NCI-H1092 treated with DMSO at 0.1 percent for 48 hours (cell line): Measurements from ENCODE around the gene CBX1.

Source experiments
- DNase-seq: peaks from one replicate; lab custom pipeline; 2025; lab: John Stamatoyannopoulos, UW

CBX1 gene

GRCh38 chr17:48101012-48101720 lies at the start of gene CBX1:
CBX1 (minus strand) TSS chr17:48101478; CDS start chr17:48077004, 24,474 bp downstream.
- DNase-seq, result peak; percentile 94

GRCh38 chr17:48150597-48151001 lies 49.3 kb upstream of the CBX1 start:
- DNase-seq, result peak; percentile 93

- DNase-seq, result peak; percentile 87
Observed at GRCh38 chr17:48149787-48150463, 48.6 kb upstream of the CBX1 start.

GRCh38 chr17:48148854-48149786 lies 47.8 kb upstream of the CBX1 start:
- DNase-seq, result peak; percentile 98

GRCh38 chr17:48148029-48148770 lies 46.9 kb upstream of the CBX1 start:
- DNase-seq, result peak; percentile 96

GRCh38 chr17:48144976-48145798 lies 43.9 kb upstream of the CBX1 start:
- DNase-seq, result peak; percentile 22

- no peak for DNase-seq
Observed at GRCh38 chr17:48144231-48144630, 43.0 kb upstream of the CBX1 start.

GRCh38 chr17:48143629-48144028 lies 42.4 kb upstream of the CBX1 start:
- peak; percentile 59 for DNase-seq

GRCh38 chr17:48139944-48140343 lies 38.7 kb upstream of the CBX1 start:
- DNase-seq, result no peak

GRCh38 chr17:48137656-48138055 lies 36.4 kb upstream of the CBX1 start:
- DNase-seq, result no peak

- DNase-seq, result peak; percentile 12
Observed at GRCh38 chr17:48134912-48135480, 33.7 kb upstream of the CBX1 start.

- DNase-seq, result no peak
Observed at GRCh38 chr17:48132385-48132784, 31.1 kb upstream of the CBX1 start.

GRCh38 chr17:48131216-48131824 lies 30.0 kb upstream of the CBX1 start:
- peak; percentile 68 for DNase-seq

- no peak for DNase-seq
Observed at GRCh38 chr17:48129981-48130380, 28.7 kb upstream of the CBX1 start.

- no peak for DNase-seq
Observed at GRCh38 chr17:48128400-48128799, 27.1 kb upstream of the CBX1 start.

- no peak for DNase-seq
Observed at GRCh38 chr17:48127371-48128051, 26.2 kb upstream of the CBX1 start.

GRCh38 chr17:48126532-48126850 lies 25.2 kb upstream of the CBX1 start:
- no peak for DNase-seq

- DNase-seq, result no peak
Observed at GRCh38 chr17:48125829-48126531, 24.7 kb upstream of the CBX1 start.

- DNase-seq, result no peak
Observed at GRCh38 chr17:48123776-48124388, 22.6 kb upstream of the CBX1 start.
